Measurements from ENCODE around the gene NR2C2AP. TPM values are rescaled to one million over a fixed set of nuclear protein-coding genes. Genes with fewer than 3 reads are reported as not detected.

NR2C2AP gene
- total and polyA plus RNA-seq, 7 donors, result 8.3 to 25.3 (median 14.4) TPM

DNA sequence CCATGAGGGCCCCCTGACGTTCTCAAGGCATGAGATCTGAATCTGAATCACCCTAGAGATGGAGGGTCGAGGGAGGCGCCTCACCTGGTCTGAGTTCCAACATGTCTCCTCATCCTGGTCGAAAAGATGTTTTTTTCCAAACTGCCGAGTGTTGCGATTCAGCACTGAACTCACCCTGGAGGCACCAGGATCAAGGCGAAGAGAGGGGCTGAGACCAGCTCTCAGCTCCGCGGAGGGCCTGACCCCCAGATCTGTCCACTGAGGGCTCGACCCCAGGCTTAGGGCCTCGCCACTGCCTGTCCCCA is 555 bp downstream of the NR2C2AP start:
- intact Hi-C loops (cut with DNase I), result loop anchor here (1.0 kb wide), 1 partner anchor 10 kb away; the partner anchor contains the start of genes BORCS8 and RFXANK
- WGBS, 2 donors, result 5 to 15% methylated on average over 11 of the region's 11 CpGs
- no peak for TF ChIP-seq POLR2AphosphoS5 (IDR thresholded peaks at IDR 0.05)
- no peak for TF ChIP-seq POLR2A (IDR thresholded peaks at IDR 0.05)
- TF ChIP-seq, protein P1, sequence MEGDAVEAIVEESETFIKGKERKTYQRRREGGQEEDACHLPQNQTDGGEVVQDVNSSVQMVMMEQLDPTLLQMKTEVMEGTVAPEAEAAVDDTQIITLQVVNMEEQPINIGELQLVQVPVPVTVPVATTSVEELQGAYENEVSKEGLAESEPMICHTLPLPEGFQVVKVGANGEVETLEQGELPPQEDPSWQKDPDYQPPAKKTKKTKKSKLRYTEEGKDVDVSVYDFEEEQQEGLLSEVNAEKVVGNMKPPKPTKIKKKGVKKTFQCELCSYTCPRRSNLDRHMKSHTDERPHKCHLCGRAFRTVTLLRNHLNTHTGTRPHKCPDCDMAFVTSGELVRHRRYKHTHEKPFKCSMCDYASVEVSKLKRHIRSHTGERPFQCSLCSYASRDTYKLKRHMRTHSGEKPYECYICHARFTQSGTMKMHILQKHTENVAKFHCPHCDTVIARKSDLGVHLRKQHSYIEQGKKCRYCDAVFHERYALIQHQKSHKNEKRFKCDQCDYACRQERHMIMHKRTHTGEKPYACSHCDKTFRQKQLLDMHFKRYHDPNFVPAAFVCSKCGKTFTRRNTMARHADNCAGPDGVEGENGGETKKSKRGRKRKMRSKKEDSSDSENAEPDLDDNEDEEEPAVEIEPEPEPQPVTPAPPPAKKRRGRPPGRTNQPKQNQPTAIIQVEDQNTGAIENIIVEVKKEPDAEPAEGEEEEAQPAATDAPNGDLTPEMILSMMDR (IDR thresholded peaks at IDR 0.05), result no peak
- TF ChIP-seq EP300 (IDR thresholded peaks at IDR 0.05), result no peak

DNA sequence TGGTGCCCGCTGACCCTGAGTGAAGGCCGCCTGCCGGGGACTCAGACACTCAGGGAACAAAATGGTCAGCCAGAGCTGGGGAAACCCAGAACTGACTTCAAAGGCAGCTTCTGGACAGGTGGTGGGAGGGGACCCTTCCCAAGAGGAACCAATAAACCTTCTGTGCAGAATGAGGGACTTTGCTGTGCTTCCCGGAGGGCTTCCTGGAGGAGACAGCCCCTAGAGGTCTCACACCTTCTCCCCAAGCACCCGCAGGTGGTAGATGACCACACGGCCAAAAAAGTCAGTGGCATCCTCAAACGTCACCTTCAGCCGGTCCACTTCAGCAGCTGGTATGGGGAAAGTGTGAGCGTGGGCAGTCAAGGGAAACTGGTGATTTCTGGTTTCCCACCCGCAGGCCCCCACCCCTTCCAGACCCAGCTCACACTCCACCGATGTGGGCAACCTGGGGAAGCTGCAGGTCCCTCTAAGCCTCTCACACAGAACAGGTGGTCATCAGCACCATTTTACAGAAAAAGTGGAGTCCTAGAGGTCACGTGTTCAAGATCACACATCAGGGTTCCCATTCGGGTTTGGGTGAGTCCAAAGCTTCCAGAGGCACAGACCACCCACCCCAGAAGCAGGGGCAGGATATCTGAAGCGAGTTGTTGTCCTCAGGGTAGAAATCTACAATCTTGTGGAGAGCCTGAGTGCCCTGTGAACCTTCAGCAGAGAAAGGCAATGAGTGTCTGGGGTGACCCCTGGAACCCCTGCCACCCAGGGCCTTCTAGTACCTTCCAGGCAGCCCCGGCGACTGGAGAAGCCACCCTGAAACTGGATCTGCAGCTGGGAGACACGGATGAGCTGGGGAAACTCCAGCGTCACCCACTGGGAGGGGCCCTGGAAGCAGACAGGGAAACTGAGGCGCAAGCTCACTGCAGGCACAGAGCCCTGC is 1.2 kb downstream of the NR2C2AP start:
- intact Hi-C loops (cut with DNase I), result no loop called here
- H3K9me3 ChIP-seq, result no peaks in the 10 kb centered on the region
- 67 to 81% methylated on average over 19 of the region's 19 CpGs for WGBS, 2 donors
- TF ChIP-seq EP300 (IDR thresholded peaks at IDR 0.05), result no peak
- no peak for TF ChIP-seq POLR2A (IDR thresholded peaks at IDR 0.05)
- no peak for TF ChIP-seq POLR2AphosphoS5 (IDR thresholded peaks at IDR 0.05)
- TF ChIP-seq, protein P1 (IDR thresholded peaks at IDR 0.05), result no peak
- H3K36me3 ChIP-seq, result peaks cover 5 to 37% (median 27%) of the 10 kb centered on the region in 4 donors
- H3K27me3 ChIP-seq, result peaks cover 0 to 3% (median 0%) of the 10 kb centered on the region in 3 donors
- H3K4me3 ChIP-seq, result peak overlapping the region; percentile 53 to 68 (median 58)
- peaks cover 0 to 14% (median 11%) of the 10 kb centered on the region in 4 donors for H3K4me1 ChIP-seq
- DNase-seq, result no peak
- peak overlapping the region; percentile 74 to 82 (median 78) for H3K27ac ChIP-seq

More for the DNA sequence above, 555 bp downstream of the NR2C2AP start:
- peak overlapping the region; percentile 74 to 82 (median 78) for H3K27ac ChIP-seq
- peak overlapping the region; percentile 53 to 68 (median 58) for H3K4me3 ChIP-seq
- peaks cover 0 to 14% (median 11%) of the 10 kb centered on the region in 4 donors for H3K4me1 ChIP-seq
- H3K27me3 ChIP-seq, result peaks cover 0 to 10% (median 0%) of the 10 kb centered on the region in 3 donors
- no peak for DNase-seq
- H3K36me3 ChIP-seq, result peaks cover 0 to 30% (median 20%) of the 10 kb centered on the region in 4 donors
- no peaks in the 10 kb centered on the region for H3K9me3 ChIP-seq

DNA sequence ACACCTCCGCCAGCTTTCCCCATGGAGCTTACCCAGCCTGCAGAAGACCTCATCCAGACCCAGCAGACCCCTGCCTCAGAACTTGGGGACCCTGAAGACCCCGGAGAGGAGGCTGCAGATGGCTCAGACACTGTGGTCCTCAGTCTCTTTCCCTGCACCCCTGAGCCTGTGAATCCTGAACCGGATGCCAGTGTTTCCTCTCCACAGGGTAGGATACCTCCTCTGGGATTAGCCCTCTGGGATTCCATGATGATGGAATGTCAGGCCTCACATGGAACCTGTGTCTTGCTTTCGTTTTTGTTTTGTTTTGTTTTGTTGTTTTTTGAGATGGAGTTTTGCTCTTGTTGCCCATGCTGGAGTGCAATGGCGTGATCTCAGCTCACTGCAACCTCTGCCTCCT is 9.3 kb downstream of the NR2C2AP start:
- Histone ChIP-seq H3K27ac (peak overlapping the region in 2 of 4 donors; percentile 6 to 99), H3K4me1 (peaks cover 0 to 48% (median 45%) of the 10 kb centered on the region in 4 donors), H3K9me3 (no peaks in the 10 kb centered on the region), H3K4me3 (peak overlapping the region in 1 of 4 donors; percentile 81), H3K27me3 (no peaks in the 10 kb centered on the region), H3K36me3 (peaks cover 7 to 30% (median 21%) of the 10 kb centered on the region in 4 donors)
- no peak for TF ChIP-seq POLR2AphosphoS5 (IDR thresholded peaks at IDR 0.05)
- TF ChIP-seq EP300 (IDR thresholded peaks at IDR 0.05), result no peak
- no peak for TF ChIP-seq POLR2A (IDR thresholded peaks at IDR 0.05)
- TF ChIP-seq, protein P1 (IDR thresholded peaks at IDR 0.05), result no peak
- 78 to 83% methylated on average over 5 of the region's 5 CpGs for WGBS, 2 donors
- no peak for DNase-seq
- intact Hi-C loops (cut with DNase I), result loop anchor here (5.0 to 10.0 kb wide), 4 partner anchors 57 to 512 kb away; partner anchors contain the start of genes CRTC1, NDUFA13, SLC25A42 and TMEM161A

DNA sequence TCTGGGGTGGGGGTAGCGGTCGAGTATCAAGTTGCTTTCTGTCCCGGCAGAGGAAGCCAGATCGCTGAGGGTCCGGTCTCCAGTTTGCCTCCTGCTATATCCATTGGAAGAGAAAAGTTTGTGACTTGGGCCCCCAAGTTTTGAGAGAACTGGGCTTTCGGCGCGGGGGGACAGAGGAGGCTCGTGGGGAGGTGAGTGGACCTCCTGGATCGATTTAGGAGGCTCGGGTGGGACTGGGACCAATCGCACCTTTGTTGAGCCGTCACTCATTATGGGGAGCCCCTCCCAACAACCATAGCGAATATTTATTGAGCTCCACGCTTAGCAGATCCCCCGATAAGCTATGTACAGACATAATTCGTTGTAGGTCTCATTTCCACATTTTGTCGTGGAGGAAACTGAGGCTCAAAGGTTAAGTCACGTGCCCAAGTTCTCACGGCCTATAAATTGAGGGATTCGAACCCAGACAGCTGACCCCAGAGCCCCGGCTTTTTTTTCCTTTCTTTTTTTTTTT is 10.2 kb downstream of the NR2C2AP start:
- Histone ChIP-seq H3K4me1 (peaks cover 0 to 55% (median 47%) of the 10 kb centered on the region in 4 donors), H3K27ac (peak overlapping the region; percentile 97 to 100 (median 98)), H3K36me3 (peaks cover 7 to 20% (median 15%) of the 10 kb centered on the region in 4 donors), H3K9me3 (no peaks in the 10 kb centered on the region), H3K27me3 (no peaks in the 10 kb centered on the region), H3K4me3 (peak overlapping the region; percentile 63 to 99 (median 84))
- TF ChIP-seq, protein P1 (IDR thresholded peaks at IDR 0.05), result no peak
- TF ChIP-seq EP300 (IDR thresholded peaks at IDR 0.05), result no peak
- no peak for TF ChIP-seq POLR2AphosphoS5 (IDR thresholded peaks at IDR 0.05)
- DNase-seq, result no peak
- WGBS, 2 donors, result 0 to 1% methylated on average over 22 of the region's 22 CpGs
- intact Hi-C loops (cut with DNase I), result loop anchor here (1.0 to 10.0 kb wide), 6 partner anchors 10 to 511 kb away; partner anchors contain the start of genes CRTC1, MAU2, NDUFA13 and NR2C2AP

Data from sigmoid colon (tissue), 7 donors.